B cell (primary cell): ENCODE data around the gene C12orf57. TPM values are rescaled to one million over a fixed set of nuclear protein-coding genes. Genes with fewer than 3 reads are reported as not detected.

Source experiments
- ATAC-seq: fragments of 200-7000 bp; cut with Tn5 transposase; one replicate; pipeline ENCODE4 v1.10.0; 2021; ENCODE audit warnings: low read depth, mild to moderate bottlenecking, moderate number of reproducible peaks, moderate library complexity
- CTCF ChIA-PET: fragments of 350-600 bp; sonication (Branson Sonifier 250); formaldehyde crosslinking; loops from one replicate; lab custom pipeline; 2021; ENCODE audit warnings: antibody characterized with exemption, inconsistent platforms; lab: Charles Lee
- POLR2A ChIA-PET: fragments of 350-600 bp; sonication (Branson Sonifier 250); formaldehyde crosslinking; loops from one replicate; lab custom pipeline; 2021; ENCODE audit warnings: antibody characterized with exemption; lab: Charles Lee
- DNase-seq: peaks from one replicate; pipeline ENCODE4 v3.0.0; 2013
- H2AFZ ChIP-seq: 2 replicates; pipeline ENCODE4 v1.6.1; 2012; ENCODE audit warnings: mild to moderate bottlenecking, low read depth, low read length; ENCODE audit not compliant: insufficient read depth, poor library complexity, severe bottlenecking
- H3K27ac ChIP-seq, 2 donors: 1 replicate in 1 of 2; 2 replicates in 1 of 2; pipeline ENCODE4 v1.5.1; 2012 to 2013; ENCODE audit warnings: low read length in 2 of 2, mild to moderate bottlenecking in 2 of 2, moderate library complexity in 1 of 2
- H3K27me3 ChIP-seq, 4 experiments: fragments of 200-600 bp in 1 of 4; sonication (generic) in 1 of 4; replicated peaks in 1 of 4; 1 replicate in 2 of 4; 2 replicates in 2 of 4; pipeline versions ENCODE4 v1.6.1 to v1.7.0; 2013 to 2016; ENCODE audit warnings: low read length in 3 of 4, mild to moderate bottlenecking in 2 of 4, mixed read lengths in 1 of 4, moderate library complexity in 1 of 4; ENCODE audit not compliant: insufficient read depth in 4 of 4, control insufficient read depth in 3 of 4; ENCODE audit errors: control extremely low read depth in 1 of 4
- H3K36me3 ChIP-seq, 2 experiments: replicated peaks in 1 of 2; 1 replicate in 1 of 2; 2 replicates in 1 of 2; pipeline versions ENCODE4 v1.6.1 to v1.7.1; 2013; ENCODE audit warnings: low read length in 1 of 2; ENCODE audit not compliant: insufficient read depth in 2 of 2, control insufficient read depth in 1 of 2; ENCODE audit errors: control extremely low read depth in 1 of 2, extremely low read depth in 1 of 2
- H3K4me1 ChIP-seq, 2 donors: fragments of 200-600 bp in 1 of 2; sonication (generic) in 1 of 2; 1 replicate in 1 of 2; 2 replicates in 1 of 2; pipeline versions ENCODE4 v1.5.1 to v1.6.1; 2013 to 2017; ENCODE audit warnings: low read length in 2 of 2; ENCODE audit not compliant: control insufficient read depth in 2 of 2, insufficient read depth in 2 of 2
- H3K4me2 ChIP-seq: replicated peaks from 2 replicates; pipeline ENCODE3; 2012; ENCODE audit warnings: mild to moderate bottlenecking, low read depth, low read length; ENCODE audit not compliant: poor library complexity, severe bottlenecking
- H3K4me3 ChIP-seq, 5 experiments: fragments of 200-600 bp in 1 of 5; sonication (generic) in 1 of 5; 1 replicate in 3 of 5; 2 replicates in 2 of 5; pipeline versions ENCODE4 v1.5.1 to v1.7.0; 2011 to 2016; ENCODE audit warnings: low read length in 4 of 5, mild to moderate bottlenecking in 4 of 5, low read depth in 2 of 5, control low read depth in 1 of 5, moderate library complexity in 1 of 5; ENCODE audit not compliant: insufficient read depth in 1 of 5; ENCODE audit errors: control extremely low read depth in 1 of 5, extremely low read depth in 1 of 5
- H3K79me2 ChIP-seq: fragments of 200-600 bp; sonication (generic); one replicate; pipeline ENCODE4 v1.6.0; 2016; ENCODE audit warnings: low read length; ENCODE audit not compliant: control insufficient read depth, insufficient read depth
- H3K9ac ChIP-seq: fragments of 200-600 bp; sonication (generic); 2 replicates; pipeline ENCODE4 v1.6.1; 2017; ENCODE audit warnings: mild to moderate bottlenecking, low read length, moderate library complexity
- H3K9me3 ChIP-seq, 3 donors: one replicate each; pipeline versions ENCODE4 v1.6.1 to v1.7.1; 2013; ENCODE audit warnings: low read length in 2 of 3; ENCODE audit not compliant: control insufficient read depth in 2 of 3, insufficient read depth in 1 of 3; ENCODE audit errors: control extremely low read depth in 1 of 3
- H4K20me1 ChIP-seq: 2 replicates; pipeline ENCODE4 v1.6.0; 2012; ENCODE audit warnings: mild to moderate bottlenecking, low read length; ENCODE audit not compliant: insufficient read depth, control insufficient read depth, poor library complexity, severe bottlenecking
- H3K27ac Mint-ChIP-seq: one replicate; pipeline ENCODE4 v1.8.0; 2021; ENCODE audit warnings: mixed read lengths
- H3K27me3 Mint-ChIP-seq: one replicate; pipeline ENCODE4 v1.8.0; 2021; ENCODE audit warnings: mixed read lengths
- H3K4me1 Mint-ChIP-seq: one replicate; pipeline ENCODE4 v1.8.0; 2021; ENCODE audit warnings: mixed read lengths
- H3K4me3 Mint-ChIP-seq: one replicate; pipeline ENCODE4 v1.8.0; 2021; ENCODE audit warnings: mixed read lengths
- H3K9me3 Mint-ChIP-seq: one replicate; pipeline ENCODE4 v1.8.0; 2022; ENCODE audit warnings: mixed read lengths; ENCODE audit not compliant: insufficient read depth
- EZH2 ChIP-seq: IDR thresholded peaks from 2 replicates; pipeline ENCODE4 v1.6.1; 2012; ENCODE audit warnings: borderline replicate concordance, low read depth, mild to moderate bottlenecking, moderate library complexity, low read length; ENCODE audit not compliant: insufficient read depth, poor library complexity, severe bottlenecking
- WGBS: methylation state at CpG from one replicate; pipeline ENCODE4 v1.1.5; 2013; ENCODE audit warnings: missing lambda C conversion rate; ENCODE audit not compliant: insufficient coverage; 5-methylcytosine and 5-hydroxymethylcytosine counted together
- intact Hi-C: fragments of 100-400 bp; cut with micrococcal nuclease; formaldehyde crosslinking; loops from one replicate; pipeline ENCODE4 v1.10.0; 2022
- polyA plus RNA-seq: library from polyadenylated mRNA; depleted of rRNA; stranded (reverse); fragments of >200 nt; gene quantifications from 2 replicates; pipeline ENCODE4 v1.2.3, GENCODE V29; 2012
- total RNA-seq, 2 donors: library from RNA; stranded (reverse); fragments of 120-200 nt in 1 of 2; gene quantifications; 1 replicate in 1 of 2; 2 replicates in 1 of 2; pipeline versions ENCODE4 v1.2.3 to v1.2.4, GENCODE V29; 2013 to 2022
- TF ChIP-seq, protein P1 (sequence below): fragments of 200-600 bp; IDR thresholded peaks from one replicate; pipeline ENCODE4 v1.8.0; 2022; ENCODE audit warnings: antibody characterized with exemption, mild to moderate bottlenecking

C12orf57 gene
- total and polyA plus RNA-seq, 2 donors (not counting 1 experiment from before 2014, with no cell fraction given): 90.9 to 460 TPM

DNA sequence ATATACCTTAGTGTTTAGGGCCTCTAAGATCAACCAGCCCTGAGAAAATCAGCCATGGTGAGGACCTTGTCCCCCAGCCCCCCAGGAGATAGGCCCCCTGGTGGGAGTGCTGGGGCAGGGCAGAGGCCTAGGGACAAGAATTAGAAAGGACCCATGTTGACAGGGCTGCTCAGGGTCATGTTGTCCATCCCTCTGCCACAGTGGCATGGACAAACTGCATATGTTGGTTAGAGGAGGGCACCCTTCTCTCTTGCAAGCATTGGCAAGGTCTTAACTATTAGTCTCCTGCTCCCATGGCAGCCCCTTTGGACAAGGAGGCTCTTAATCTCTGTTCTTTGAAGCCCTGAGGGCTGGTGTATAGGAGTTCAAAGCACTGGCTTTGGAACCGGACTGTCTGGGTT lies 6.6 kb downstream of the C12orf57 start:
- ATAC-seq: no peak
- H3K27me3 Mint-ChIP-seq: no peaks in the 10 kb centered on the region
- Histone ChIP-seq H3K9me3 (no peaks in the 10 kb centered on the region), H3K27ac (peak overlapping the region; percentile 84 to 99), H3K36me3 (peaks cover 0 to 39% of the 10 kb centered on the region in 2 experiments), H3K4me1 (peaks cover 71 to 76% of the 10 kb centered on the region in 2 donors), H3K27me3 (no peaks in the 10 kb centered on the region), H3K4me3 (peak overlapping the region in 4 of 5 experiments; percentile 88 to 98 (median 95)), H4K20me1 (peaks cover 44% of the 10 kb centered on the region), H3K9ac (peak overlapping the region; percentile 95), H3K4me2 (peak overlapping the region; percentile 92), H2AFZ (peak overlapping the region; percentile 53), H3K79me2 (peaks cover 64% of the 10 kb centered on the region)
- peaks cover 86% of the 10 kb centered on the region for H3K4me1 Mint-ChIP-seq
- WGBS: no CpG with 5 or more reads among the region's 1 CpG
- H3K9me3 Mint-ChIP-seq: no peaks in the 10 kb centered on the region
- DNase-seq: peak; percentile 45
- CTCF ChIA-PET: interaction anchor here (1.1 to 16.6 kb wide), 6 partner anchors 7 to 81 kb away, joined by 3 to 944 read pairs (median 6); partner anchors contain the start of genes C12orf57, RNU7-1 and SPSB2
- TF ChIP-seq EZH2: no peak
- TF ChIP-seq, protein P1, sequence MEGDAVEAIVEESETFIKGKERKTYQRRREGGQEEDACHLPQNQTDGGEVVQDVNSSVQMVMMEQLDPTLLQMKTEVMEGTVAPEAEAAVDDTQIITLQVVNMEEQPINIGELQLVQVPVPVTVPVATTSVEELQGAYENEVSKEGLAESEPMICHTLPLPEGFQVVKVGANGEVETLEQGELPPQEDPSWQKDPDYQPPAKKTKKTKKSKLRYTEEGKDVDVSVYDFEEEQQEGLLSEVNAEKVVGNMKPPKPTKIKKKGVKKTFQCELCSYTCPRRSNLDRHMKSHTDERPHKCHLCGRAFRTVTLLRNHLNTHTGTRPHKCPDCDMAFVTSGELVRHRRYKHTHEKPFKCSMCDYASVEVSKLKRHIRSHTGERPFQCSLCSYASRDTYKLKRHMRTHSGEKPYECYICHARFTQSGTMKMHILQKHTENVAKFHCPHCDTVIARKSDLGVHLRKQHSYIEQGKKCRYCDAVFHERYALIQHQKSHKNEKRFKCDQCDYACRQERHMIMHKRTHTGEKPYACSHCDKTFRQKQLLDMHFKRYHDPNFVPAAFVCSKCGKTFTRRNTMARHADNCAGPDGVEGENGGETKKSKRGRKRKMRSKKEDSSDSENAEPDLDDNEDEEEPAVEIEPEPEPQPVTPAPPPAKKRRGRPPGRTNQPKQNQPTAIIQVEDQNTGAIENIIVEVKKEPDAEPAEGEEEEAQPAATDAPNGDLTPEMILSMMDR: peak; percentile 31
- POLR2A ChIA-PET: interaction anchor here (0.6 to 18.5 kb wide), 5 partner anchors 6 to 287 kb away, joined by 3 to 662 read pairs (median 10); partner anchors contain the start of genes C12orf57, LPCAT3, PTPN6 and RNU7-1
- H3K27ac Mint-ChIP-seq: peak overlapping the region; percentile 98
- peak overlapping the region; percentile 98 for H3K4me3 Mint-ChIP-seq
- intact Hi-C loops: no loop called here
